ENCODE data around the gene TIAM2. TPM values are rescaled to one million over a fixed set of nuclear protein-coding genes. Genes with fewer than 3 reads are reported as not detected.

TIAM2 gene
- total and polyA plus RNA-seq, 10 donors, result 4.3 to 21.9 (median 12.9) TPM

DNA sequence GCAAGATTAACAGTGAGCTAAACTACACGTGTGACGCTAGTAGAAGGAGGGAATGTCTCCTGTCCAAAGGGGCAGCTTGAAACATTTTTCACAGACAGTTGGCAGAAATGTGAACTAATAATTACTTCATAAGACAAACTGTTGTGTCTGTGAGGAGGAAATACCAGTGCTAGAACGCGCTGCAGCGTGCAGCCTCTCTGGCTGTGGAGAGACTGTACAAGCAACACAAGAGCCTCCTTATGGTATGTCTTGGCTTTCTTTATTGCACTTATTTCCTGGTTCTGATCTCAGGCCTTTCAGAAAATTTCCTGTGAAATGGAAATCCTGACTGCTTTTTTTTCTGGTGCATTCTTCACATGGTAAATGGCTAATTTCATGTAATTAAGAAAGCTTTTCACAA lies 25.3 kb upstream of the TIAM2 start:
- TF ChIP-seq POLR2A (IDR thresholded peaks at IDR 0.05) (no peak), POLR2AphosphoS5 (IDR thresholded peaks at IDR 0.05) (no peak)
- TF ChIP-seq, protein P1, sequence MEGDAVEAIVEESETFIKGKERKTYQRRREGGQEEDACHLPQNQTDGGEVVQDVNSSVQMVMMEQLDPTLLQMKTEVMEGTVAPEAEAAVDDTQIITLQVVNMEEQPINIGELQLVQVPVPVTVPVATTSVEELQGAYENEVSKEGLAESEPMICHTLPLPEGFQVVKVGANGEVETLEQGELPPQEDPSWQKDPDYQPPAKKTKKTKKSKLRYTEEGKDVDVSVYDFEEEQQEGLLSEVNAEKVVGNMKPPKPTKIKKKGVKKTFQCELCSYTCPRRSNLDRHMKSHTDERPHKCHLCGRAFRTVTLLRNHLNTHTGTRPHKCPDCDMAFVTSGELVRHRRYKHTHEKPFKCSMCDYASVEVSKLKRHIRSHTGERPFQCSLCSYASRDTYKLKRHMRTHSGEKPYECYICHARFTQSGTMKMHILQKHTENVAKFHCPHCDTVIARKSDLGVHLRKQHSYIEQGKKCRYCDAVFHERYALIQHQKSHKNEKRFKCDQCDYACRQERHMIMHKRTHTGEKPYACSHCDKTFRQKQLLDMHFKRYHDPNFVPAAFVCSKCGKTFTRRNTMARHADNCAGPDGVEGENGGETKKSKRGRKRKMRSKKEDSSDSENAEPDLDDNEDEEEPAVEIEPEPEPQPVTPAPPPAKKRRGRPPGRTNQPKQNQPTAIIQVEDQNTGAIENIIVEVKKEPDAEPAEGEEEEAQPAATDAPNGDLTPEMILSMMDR (IDR thresholded peaks at IDR 0.05 in 8 of 11, conservative IDR thresholded peaks at IDR 0.05 in 3 of 11), result no peak
- H3K4me3 ChIP-seq, result no peak overlapping the region
- DNase-seq, result no peak
- H3K9me3 ChIP-seq, result no peaks in the 10 kb centered on the region
- H3K36me3 ChIP-seq, result no peaks in the 10 kb centered on the region
- no peaks in the 10 kb centered on the region for H3K27me3 ChIP-seq (replicated peaks in 1 of 7)
- H3K27ac ChIP-seq, result no peak overlapping the region
- H3K4me1 ChIP-seq, result no peaks in the 10 kb centered on the region
- intact Hi-C loops (cut with DNase I; ENCODE audit: low total_unique reads), result no loop called here
- 80 to 91% (median 84%) methylated on average over 5 of the region's 5 CpGs for WGBS, 5 donors

- intact Hi-C loops (cut with DNase I; ENCODE audit: low total_unique reads), result no loop called here
- Histone ChIP-seq H3K4me1 (no peaks in the 10 kb centered on the region), H3K36me3 (no peaks in the 10 kb centered on the region), H3K27me3 (replicated peaks in 1 of 7) (no peaks in the 10 kb centered on the region), H3K4me3 (no peak overlapping the region), H3K9me3 (peaks cover 0 to 9% (median 0%) of the 10 kb centered on the region in 8 donors), H3K27ac (no peak overlapping the region)
- DNase-seq, result no peak
- TF ChIP-seq POLR2AphosphoS5 (IDR thresholded peaks at IDR 0.05), result no peak
- TF ChIP-seq POLR2A (IDR thresholded peaks at IDR 0.05), result no peak
- TF ChIP-seq, protein P1 (IDR thresholded peaks at IDR 0.05 in 8 of 11, conservative IDR thresholded peaks at IDR 0.05 in 3 of 11), result no peak
- 79 to 90% (median 86%) methylated on average over 11 of the region's 11 CpGs for WGBS, 5 donors
Observed at GRCh38 chr6:154974485-154975149, 20.5 kb upstream of the TIAM2 start.

DNA sequence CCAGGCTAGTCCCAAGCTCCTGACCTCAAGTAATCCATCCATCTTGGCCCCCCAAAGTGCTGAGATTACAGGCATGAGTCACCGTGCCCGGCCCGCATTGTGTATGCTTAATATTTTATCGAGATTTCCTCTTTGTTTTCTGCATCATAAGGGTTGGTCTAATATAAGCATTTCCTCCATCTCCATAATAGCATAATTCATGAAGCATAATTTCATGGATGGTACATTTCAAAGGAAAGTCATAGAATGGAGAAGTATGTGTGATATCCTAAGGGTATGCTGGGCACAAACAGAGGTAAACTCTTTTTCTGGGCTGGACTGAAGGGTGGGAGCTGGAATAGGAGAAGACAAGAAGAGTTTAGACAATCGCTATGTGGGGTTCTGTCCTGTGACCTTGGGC lies 17.5 kb upstream of the TIAM2 start:
- WGBS, 5 donors, result 95 to 97% (median 96%) methylated on average over 5 of the region's 5 CpGs
- H3K4me1 ChIP-seq, result no peaks in the 10 kb centered on the region

More for the DNA sequence above, 17.5 kb upstream of the TIAM2 start:
- Histone ChIP-seq H3K36me3 (no peaks in the 10 kb centered on the region), H3K4me3 (no peak overlapping the region), H3K9me3 (peaks cover 0 to 9% (median 0%) of the 10 kb centered on the region in 8 donors), H3K27ac (no peak overlapping the region), H3K27me3 (replicated peaks in 1 of 7) (no peaks in the 10 kb centered on the region)
- intact Hi-C loops (cut with DNase I; ENCODE audit: low total_unique reads), result no loop called here
- DNase-seq, result no peak
- TF ChIP-seq POLR2A (IDR thresholded peaks at IDR 0.05) (no peak), POLR2AphosphoS5 (IDR thresholded peaks at IDR 0.05) (no peak)
- TF ChIP-seq, protein P1 (IDR thresholded peaks at IDR 0.05 in 8 of 11, conservative IDR thresholded peaks at IDR 0.05 in 3 of 11), result no peak

Data from spleen (tissue), 11 donors.